ENCODE results near the gene TMEM178B.
"Not testable (repeated sequence)": the region's sequence is repeated elsewhere in the genome, so short reads cannot be mapped to it uniquely, and the experiment has no call there.

The TMEM178B gene

GRCh38 chr7:141074162-141074991 lies 513 bp downstream of the TMEM178B start:
- DNase-seq: no peak

GRCh38 chr7:141074997-141075396 lies 1.1 kb downstream of the TMEM178B start:
- no peak for DNase-seq

- DNase-seq: no peak
Measured at GRCh38 chr7:141076377-141076776, 2.5 kb downstream of the TMEM178B start.

GRCh38 chr7:141079219-141079618 lies 5.4 kb downstream of the TMEM178B start:
- DNase-seq: no peak

GRCh38 chr7:141089490-141089889 lies 15.6 kb downstream of the TMEM178B start:
- not testable (repeated sequence) for DNase-seq

- DNase-seq: no peak
Measured at GRCh38 chr7:141094336-141095070, 20.6 kb downstream of the TMEM178B start.

- DNase-seq: no peak
Measured at GRCh38 chr7:141097430-141097829, 23.6 kb downstream of the TMEM178B start.

GRCh38 chr7:141102436-141102835 lies 28.6 kb downstream of the TMEM178B start:
- no peak for DNase-seq

GRCh38 chr7:141103847-141104429 lies 30.1 kb downstream of the TMEM178B start:
- DNase-seq: no peak

GRCh38 chr7:141113131-141113530 lies 39.3 kb downstream of the TMEM178B start:
- no peak for DNase-seq

- DNase-seq: no peak
Measured at GRCh38 chr7:141114029-141114664, 40.3 kb downstream of the TMEM178B start.

- DNase-seq: no peak
Measured at GRCh38 chr7:141115965-141116364, 42.1 kb downstream of the TMEM178B start.

GRCh38 chr7:141116661-141117060 lies 42.8 kb downstream of the TMEM178B start:
- DNase-seq: not testable (repeated sequence)

GRCh38 chr7:141118767-141119166 lies 44.9 kb downstream of the TMEM178B start:
- DNase-seq: no peak

- no peak for DNase-seq
Measured at GRCh38 chr7:141119187-141119586, 45.3 kb downstream of the TMEM178B start.

- DNase-seq: no peak
Measured at GRCh38 chr7:141122736-141123135, 48.9 kb downstream of the TMEM178B start.

GRCh38 chr7:141123522-141123921 lies 49.7 kb downstream of the TMEM178B start:
- no peak for DNase-seq

- no peak for DNase-seq
Measured at GRCh38 chr7:141126107-141126506, 52.2 kb downstream of the TMEM178B start.

GRCh38 chr7:141128506-141128905 lies 54.6 kb downstream of the TMEM178B start:
- DNase-seq: no peak

- no peak for DNase-seq
Measured at GRCh38 chr7:141128931-141129330, 55.1 kb downstream of the TMEM178B start.

GRCh38 chr7:141132671-141133070 lies 58.8 kb downstream of the TMEM178B start:
- DNase-seq: no peak

GRCh38 chr7:141133646-141134045 lies 59.8 kb downstream of the TMEM178B start:
- no peak for DNase-seq

- DNase-seq: no peak
Measured at GRCh38 chr7:141142058-141142457, 68.2 kb downstream of the TMEM178B start.

All from activated T-cell treated with anti-CD3 and anti-CD28 coated beads for 4 hours (primary cell).